T-helper 2 cell treated with Interferon-gamma antibody and Interleukin-4, amounts not matched to agents 5 μg/mL and 100 μg/mL, for 36 hours (primary cell): ENCODE results near the gene TMX3.
A peak's percentile ranks its signal among the peaks of the same experiment; 100 is the strongest.

Source experiments
- DNase-seq: peaks from one replicate; pipeline ENCODE4 v3.0.0; 2021; ENCODE audit warnings: low spot score
- H3K27ac Mint-ChIP-seq: one replicate; pipeline ENCODE4 v1.8.0; 2021; ENCODE audit warnings: mild to moderate bottlenecking, mixed read lengths
- H3K27me3 Mint-ChIP-seq: one replicate; pipeline ENCODE4 v1.8.0; 2021; ENCODE audit warnings: low read depth, mixed read lengths
- H3K36me3 Mint-ChIP-seq: one replicate; pipeline ENCODE4 v1.8.0; 2021; ENCODE audit warnings: low read depth, mixed read lengths
- H3K4me1 Mint-ChIP-seq: one replicate; pipeline ENCODE4 v1.8.0; 2021; ENCODE audit warnings: low read depth, mixed read lengths
- H3K4me3 Mint-ChIP-seq: one replicate; pipeline ENCODE4 v1.8.0; 2022; ENCODE audit warnings: mild to moderate bottlenecking, moderate library complexity, mixed read lengths
- H3K9me3 Mint-ChIP-seq: one replicate; pipeline ENCODE4 v1.8.0; 2021; ENCODE audit warnings: mixed read lengths

The TMX3 gene

GRCh38 chr18:68693091-68693815, 21.7 kb downstream of the TMX3 start:
- Mint-ChIP-seq H3K9me3 (no peaks in the 10 kb centered on the region), H3K36me3 (peaks cover 29% of the 10 kb centered on the region), H3K4me3 (no peak overlapping the region), H3K4me1 (peaks cover 3% of the 10 kb centered on the region), H3K27ac (no peak overlapping the region), H3K27me3 (no peaks in the 10 kb centered on the region)
- DNase-seq: no peak

- Mint-ChIP-seq H3K36me3 (peaks cover 48% of the 10 kb centered on the region), H3K4me3 (no peak overlapping the region), H3K27ac (no peak overlapping the region), H3K4me1 (peaks cover 3% of the 10 kb centered on the region), H3K9me3 (no peaks in the 10 kb centered on the region), H3K27me3 (no peaks in the 10 kb centered on the region)
- DNase-seq: no peak
Measured at GRCh38 chr18:68679528-68679927, 35.4 kb downstream of the TMX3 start.

DNA sequence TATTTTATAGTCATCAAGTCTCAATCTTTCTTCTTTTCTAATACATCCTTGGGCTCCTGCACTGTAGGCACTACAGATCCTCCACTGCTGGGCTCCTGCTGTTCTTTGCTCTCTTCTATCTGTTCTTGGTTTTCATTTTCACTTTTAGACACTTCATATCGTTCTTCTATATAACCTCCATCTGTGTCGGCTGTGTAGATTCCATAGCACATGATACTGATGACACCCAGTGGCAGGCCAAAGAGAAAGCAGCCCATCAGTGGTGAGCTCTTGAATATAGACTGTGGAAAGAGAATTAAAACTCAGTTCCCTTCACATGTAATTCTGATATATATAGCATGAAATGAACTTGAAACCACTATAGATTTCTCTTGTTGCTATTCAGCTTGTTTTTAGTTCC, 38.0 kb downstream of the TMX3 start:
- Mint-ChIP-seq H3K27ac (peak overlapping the region; percentile 39), H3K4me3 (no peak overlapping the region), H3K36me3 (peaks cover 42% of the 10 kb centered on the region), H3K27me3 (no peaks in the 10 kb centered on the region), H3K4me1 (peaks cover 3% of the 10 kb centered on the region), H3K9me3 (no peaks in the 10 kb centered on the region)
- DNase-seq: no peak

GRCh38 chr18:68667121-68667520, 47.8 kb downstream of the TMX3 start:
- no peak for DNase-seq
- Mint-ChIP-seq H3K36me3 (no peaks in the 10 kb centered on the region), H3K4me3 (no peak overlapping the region), H3K27ac (no peak overlapping the region), H3K27me3 (peaks cover 2% of the 10 kb centered on the region), H3K4me1 (no peaks in the 10 kb centered on the region), H3K9me3 (no peaks in the 10 kb centered on the region)

GRCh38 chr18:68666381-68666780, 48.5 kb downstream of the TMX3 start:
- H3K4me1 Mint-ChIP-seq: no peaks in the 10 kb centered on the region
- H3K27ac Mint-ChIP-seq: no peak overlapping the region
- H3K36me3 Mint-ChIP-seq: no peaks in the 10 kb centered on the region
- H3K9me3 Mint-ChIP-seq: no peaks in the 10 kb centered on the region
- H3K4me3 Mint-ChIP-seq: no peak overlapping the region
- no peak for DNase-seq
- H3K27me3 Mint-ChIP-seq: peaks cover 2% of the 10 kb centered on the region

GRCh38 chr18:68665628-68666027, 49.3 kb downstream of the TMX3 start:
- Mint-ChIP-seq H3K36me3 (no peaks in the 10 kb centered on the region), H3K27ac (no peak overlapping the region), H3K9me3 (no peaks in the 10 kb centered on the region), H3K4me3 (no peak overlapping the region), H3K4me1 (no peaks in the 10 kb centered on the region), H3K27me3 (peaks cover 2% of the 10 kb centered on the region)
- no peak for DNase-seq

DNA sequence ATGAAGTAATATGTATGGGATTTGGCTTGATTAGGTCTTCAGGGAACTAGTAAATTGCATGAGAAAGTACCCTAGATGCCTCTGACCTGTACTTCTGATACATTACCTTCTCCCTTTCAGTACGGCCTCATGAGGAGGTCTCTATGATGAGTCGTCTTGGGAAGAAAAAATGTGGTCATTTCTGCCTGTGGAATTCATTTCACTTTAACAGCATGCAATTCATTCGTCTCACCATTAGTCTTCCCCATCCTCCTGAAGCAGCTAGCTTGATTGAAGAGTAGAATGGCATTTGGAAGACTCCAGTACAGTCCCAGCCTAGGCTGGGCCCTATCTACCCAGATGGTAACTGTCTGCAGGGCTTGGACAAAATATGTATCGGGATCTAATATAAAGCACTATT, 52.2 kb downstream of the TMX3 start:
- no peaks in the 10 kb centered on the region for H3K9me3 Mint-ChIP-seq
- no peaks in the 10 kb centered on the region for H3K4me1 Mint-ChIP-seq
- H3K4me3 Mint-ChIP-seq: no peak overlapping the region
- H3K27me3 Mint-ChIP-seq: peaks cover 2% of the 10 kb centered on the region
- no peak for DNase-seq
- no peaks in the 10 kb centered on the region for H3K36me3 Mint-ChIP-seq
- H3K27ac Mint-ChIP-seq: no peak overlapping the region

- Mint-ChIP-seq H3K4me1 (no peaks in the 10 kb centered on the region), H3K4me3 (no peak overlapping the region), H3K27me3 (no peaks in the 10 kb centered on the region), H3K36me3 (no peaks in the 10 kb centered on the region), H3K9me3 (no peaks in the 10 kb centered on the region), H3K27ac (no peak overlapping the region)
- no peak for DNase-seq
Measured at GRCh38 chr18:68660354-68661183, 54.3 kb downstream of the TMX3 start.

DNA sequence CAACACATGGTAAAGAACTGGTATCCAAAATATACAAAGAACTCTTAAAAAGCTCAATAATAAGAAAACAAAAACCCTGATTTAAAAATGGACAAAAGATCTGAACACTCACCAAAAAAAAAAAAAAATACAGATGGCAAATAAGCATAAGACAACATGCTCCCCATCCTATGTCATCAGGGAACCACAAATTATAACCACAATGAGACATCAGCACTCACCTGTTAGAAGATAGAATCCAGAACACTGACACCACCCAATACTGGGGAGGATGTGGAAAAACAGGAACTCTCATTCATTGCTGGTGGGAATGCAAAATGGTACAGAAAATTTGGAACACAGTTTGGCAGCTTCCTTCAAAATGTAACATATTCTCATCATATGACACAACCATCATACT, 66.7 kb downstream of the TMX3 start:
- Mint-ChIP-seq H3K4me3 (no peak overlapping the region), H3K9me3 (no peaks in the 10 kb centered on the region), H3K27ac (no peak overlapping the region), H3K4me1 (no peaks in the 10 kb centered on the region), H3K27me3 (no peaks in the 10 kb centered on the region), H3K36me3 (no peaks in the 10 kb centered on the region)
- no peak for DNase-seq

GRCh38 chr18:68642003-68642402, 72.9 kb downstream of the TMX3 start:
- Mint-ChIP-seq H3K36me3 (no peaks in the 10 kb centered on the region), H3K27ac (no peak overlapping the region), H3K27me3 (peaks cover 2% of the 10 kb centered on the region), H3K4me3 (no peak overlapping the region), H3K4me1 (no peaks in the 10 kb centered on the region), H3K9me3 (no peaks in the 10 kb centered on the region)
- DNase-seq: no peak

GRCh38 chr18:68640861-68641260, 74.0 kb downstream of the TMX3 start:
- H3K36me3 Mint-ChIP-seq: no peaks in the 10 kb centered on the region
- no peaks in the 10 kb centered on the region for H3K4me1 Mint-ChIP-seq
- H3K27me3 Mint-ChIP-seq: peaks cover 2% of the 10 kb centered on the region
- no peak overlapping the region for H3K27ac Mint-ChIP-seq
- H3K4me3 Mint-ChIP-seq: no peak overlapping the region
- H3K9me3 Mint-ChIP-seq: no peaks in the 10 kb centered on the region
- DNase-seq: no peak

DNA sequence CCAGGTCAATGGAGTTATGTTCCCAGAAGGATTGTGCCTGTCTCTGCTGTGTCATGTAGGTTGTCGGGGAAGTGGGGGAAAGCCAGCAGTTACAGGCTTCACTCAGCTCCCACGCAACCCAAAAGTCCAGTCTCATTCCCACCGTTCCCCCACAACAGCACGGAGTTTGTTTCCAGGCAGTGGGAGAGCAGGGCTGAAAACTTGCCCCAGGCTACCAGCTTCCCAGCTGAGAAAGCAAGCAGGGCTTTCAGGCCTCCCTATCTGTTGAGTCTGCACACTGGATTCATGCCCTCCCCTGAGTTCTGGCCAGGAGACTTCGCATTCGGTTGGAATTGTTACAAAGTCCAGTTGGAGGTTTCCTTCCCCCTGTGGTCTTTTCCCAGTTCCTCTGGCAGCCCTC, 76.3 kb downstream of the TMX3 start:
- peaks cover 2% of the 10 kb centered on the region for H3K27me3 Mint-ChIP-seq
- no peaks in the 10 kb centered on the region for H3K36me3 Mint-ChIP-seq
- no peaks in the 10 kb centered on the region for H3K4me1 Mint-ChIP-seq
- DNase-seq: no peak
- no peak overlapping the region for H3K4me3 Mint-ChIP-seq
- H3K27ac Mint-ChIP-seq: no peak overlapping the region
- no peaks in the 10 kb centered on the region for H3K9me3 Mint-ChIP-seq

DNA sequence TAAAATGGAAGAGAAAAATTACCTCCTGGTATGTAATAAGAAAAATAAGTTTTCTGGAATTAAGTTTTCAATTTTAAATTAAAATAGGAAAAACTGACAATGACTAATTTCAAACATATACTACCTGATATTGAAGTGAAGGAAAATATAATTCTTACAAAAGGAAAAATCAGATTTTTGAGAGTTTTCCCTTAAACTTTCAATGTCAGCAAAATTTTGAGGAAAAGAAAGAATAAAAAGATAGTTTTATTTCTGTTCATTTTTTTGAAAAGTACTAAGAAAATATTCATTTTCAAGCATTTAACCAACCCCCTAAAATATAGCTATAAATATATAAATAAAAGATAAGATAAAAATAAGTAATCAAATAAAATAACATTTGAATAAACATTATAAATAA, 87.1 kb downstream of the TMX3 start:
- Mint-ChIP-seq H3K4me3 (no peak overlapping the region), H3K36me3 (no peaks in the 10 kb centered on the region), H3K9me3 (no peaks in the 10 kb centered on the region), H3K4me1 (no peaks in the 10 kb centered on the region), H3K27ac (no peak overlapping the region), H3K27me3 (no peaks in the 10 kb centered on the region)
- no peak for DNase-seq
